K562 (cell line): ENCODE measurements around the gene PRM2. TPM values are rescaled to one million over a fixed set of nuclear protein-coding genes. Genes with fewer than 3 reads are reported as not detected.

Experiments used
- ATAC-seq: fragments of 200-7000 bp; cut with Tn5 transposase; 3 replicates; pipeline ENCODE4 v1.9.1; 2020; ENCODE audit warnings: moderate library complexity
- BruUV-seq: library from RNA; stranded (reverse); fragments of 400-500 nt; replicated peaks from 2 replicates; lab custom pipeline; 2021; lab: Mats Ljungman, UMichigan
- CTCF ChIA-PET: fragments of 300-600 bp; formaldehyde crosslinking; extraction: SDS; loops from one replicate; lab custom pipeline; 2021; ENCODE audit warnings: low intra/inter-chr PET ratio; lab: Yijun Ruan, JAX
- POLR2A ChIA-PET: fragments of 300-600, 350-650 bp; sonication (Branson Sonifier 250); formaldehyde crosslinking; extraction: SDS; loops from one replicate; lab custom pipeline; 2021; ENCODE audit warnings: antibody characterized with exemption, inconsistent platforms; lab: Yijun Ruan, JAX
- DNase-seq, 4 experiments: peaks; one replicate each; pipeline versions ENCODE4 v3.0.0 to v3.0.0-alpha.2; 2011 to 2018; ENCODE audit warnings: low spot score in 3 of 4, mixed read lengths in 3 of 4; ENCODE audit errors: extremely low read depth in 1 of 4
- FAIRE-seq: peaks from 2 replicates; lab custom pipeline; 2011; peaks lifted over from hg19 to GRCh38; lab: Jason Lieb, UNC
- H2AFZ ChIP-seq: 2 replicates; pipeline ENCODE4 v1.6.0; 2011; ENCODE audit warnings: low read depth, low read length, control low read depth, inconsistent platforms
- H3K27ac ChIP-seq: fragments of 200-600 bp; 3 replicates; pipeline ENCODE4 v1.8.0; 2011; ENCODE audit warnings: low read depth, mild to moderate bottlenecking, control low read depth, inconsistent platforms, low read length, moderate library complexity, mixed read lengths; ENCODE audit errors: extremely low read depth
- H3K27me3 ChIP-seq, 2 experiments: fragments of 300-600 bp in 1 of 2; 2 replicates in 1 of 2; 3 replicates in 1 of 2; pipeline versions ENCODE4 v1.6.0 to v1.8.0; 2011; ENCODE audit warnings: inconsistent platforms in 2 of 2, low read length in 2 of 2, mild to moderate bottlenecking in 1 of 2, mixed read lengths in 1 of 2, moderate library complexity in 1 of 2; ENCODE audit not compliant: control insufficient read depth in 2 of 2, insufficient read depth in 2 of 2
- H3K36me3 ChIP-seq: fragments of 300-600 bp; 3 replicates; pipeline ENCODE4 v1.8.0; 2011; ENCODE audit warnings: mild to moderate bottlenecking, low read length, inconsistent platforms; ENCODE audit not compliant: control insufficient read depth, insufficient read depth
- H3K4me1 ChIP-seq, 2 experiments: fragments of 200-600 bp in 1 of 2; replicated peaks in 1 of 2; 2 replicates in 1 of 2; 3 replicates in 1 of 2; pipeline versions ENCODE4 v1.5.1 to v1.8.0; 2011; ENCODE audit warnings: inconsistent platforms in 2 of 2, low read length in 2 of 2, mild to moderate bottlenecking in 1 of 2, mixed read lengths in 1 of 2, moderate library complexity in 1 of 2; ENCODE audit not compliant: control insufficient read depth in 2 of 2, insufficient read depth in 2 of 2
- H3K4me2 ChIP-seq: 2 replicates; pipeline ENCODE4 v1.6.1; 2011; ENCODE audit warnings: low read length, control low read depth, inconsistent platforms, mixed read lengths; ENCODE audit not compliant: insufficient read depth
- H3K4me3 ChIP-seq: fragments of 200-600 bp; sonication (generic), shearing (Covaris generic); 2 replicates; pipeline ENCODE4 v1.5.1; 2016; ENCODE audit warnings: control low read depth, inconsistent platforms
- H3K79me2 ChIP-seq: fragments of 200-600 bp; 3 replicates; pipeline ENCODE4 v1.8.0; 2011; ENCODE audit warnings: low read length, inconsistent platforms; ENCODE audit not compliant: control insufficient read depth, insufficient read depth
- H3K9ac ChIP-seq, 2 experiments: 2 replicates each; pipeline versions ENCODE4 v1.6.0 to v1.6.1; 2011; ENCODE audit warnings: low read depth in 2 of 2, low read length in 2 of 2, control low read depth in 1 of 2, inconsistent platforms in 1 of 2, mild to moderate bottlenecking in 1 of 2, mixed read lengths in 1 of 2; ENCODE audit not compliant: insufficient read depth in 1 of 2
- H3K9me1 ChIP-seq: one replicate; pipeline ENCODE4 v1.6.0; 2011; ENCODE audit warnings: inconsistent platforms, mild to moderate bottlenecking, low read length, moderate library complexity; ENCODE audit not compliant: control insufficient read depth, insufficient read depth
- H3K9me3 ChIP-seq: replicated peaks from 2 replicates; pipeline ENCODE4 v1.5.1; 2011; ENCODE audit warnings: low read depth, low read length, inconsistent platforms; ENCODE audit not compliant: control insufficient read depth, insufficient read depth
- H4K20me1 ChIP-seq: replicated peaks from 2 replicates; pipeline ENCODE4 v1.6.1; 2011; ENCODE audit warnings: low read length, inconsistent platforms, mixed read lengths; ENCODE audit not compliant: control insufficient read depth, insufficient read depth
- BRD9 ChIP-seq: fragments of 450-650 bp; IDR thresholded peaks from 2 replicates; pipeline ENCODE4 v1.6.1; 2018; ENCODE audit warnings: low read depth; ENCODE audit not compliant: partially characterized antibody
- FOXK1 ChIP-seq: sonication (generic); formaldehyde crosslinking; IDR thresholded peaks from 2 replicates; pipeline ENCODE4 v1.8.0; 2022; ENCODE audit warnings: missing genetic modification reagents, mild to moderate bottlenecking, borderline replicate concordance
- PKNOX1 ChIP-seq: fragments of 450-650 bp; IDR thresholded peaks from 2 replicates; pipeline ENCODE4 v1.6.1; 2016
- SRF ChIP-seq, 2 experiments: fragments of 250-450, 450-650 bp in 1 of 2; sonication (Bioruptor Pico) in 1 of 2; sonication (generic) in 1 of 2; formaldehyde crosslinking; IDR thresholded peaks; 2 replicates each; pipeline versions ENCODE4 v1.5.0 to v1.5.1; 2020 to 2022; ENCODE audit warnings: mild to moderate bottlenecking in 1 of 2, missing genetic modification reagents in 1 of 2
- TBL1XR1 ChIP-seq, 2 experiments: IDR thresholded peaks; 2 replicates each; pipeline ENCODE4 v1.6.1; 2012; ENCODE audit warnings: improper control_type of control experiment in 2 of 2, low read length in 2 of 2, mild to moderate bottlenecking in 1 of 2
- WGBS: fragments of 100-300 bp; shearing (Covaris generic); methylation state at CpG from one replicate; pipeline ENCODE4 v1.1.6; 2016; ENCODE audit warnings: low coverage, mixed read lengths; ENCODE audit not compliant: insufficient coverage; ENCODE audit errors: missing lambda C conversion rate; 5-methylcytosine and 5-hydroxymethylcytosine counted together
- in situ Hi-C: fragments of 300-500 bp; cut with MboI; formaldehyde crosslinking; loops from 4 replicates; pipeline ENCODE4 v1.15.0; 2018; ENCODE audit warnings: inconsistent platforms, mixed read lengths
- intact Hi-C: fragments of 100-400 bp; cut with micrococcal nuclease; formaldehyde crosslinking; loops from 2 replicates; pipeline ENCODE4 v1.14.2; 2022
- polyA plus RNA-seq, 8 experiments: library from polyadenylated mRNA; depleted of rRNA in 4 of 8; stranded (reverse) in 5 of 8; unstranded in 3 of 8; fragments of >200 nt; fragmentation: Nextera tagmentation in 2 of 8; fragmentation: Illumina TruSeq in 1 of 8; extraction: Ambion mirVana in 2 of 8; extraction: Trizol in 1 of 8; gene quantifications; 2 replicates each; pipeline versions ENCODE4 v1.2.1 to v1.2.3, GENCODE V29; 2011 to 2014; ENCODE audit warnings: inconsistent platforms in 1 of 8, missing spikeins in 1 of 8
- total RNA-seq, 7 experiments: library from RNA; depleted of rRNA in 6 of 7; stranded (reverse); fragments of >200 nt in 6 of 7; fragmentation: Illumina TruSeq in 2 of 7; extraction: Trizol in 2 of 7; gene quantifications; 2 replicates each; pipeline versions ENCODE4 v1.2.1 to v1.2.3, GENCODE V29; 2011 to 2021; ENCODE audit warnings: low replicate concordance in 1 of 7
- TF ChIP-seq, protein P1 (sequence below): sonication (generic); formaldehyde crosslinking; IDR thresholded peaks from 2 replicates; pipeline ENCODE4 v1.8.0; 2022; ENCODE audit warnings: missing genetic modification reagents, mild to moderate bottlenecking, borderline replicate concordance
- TF ChIP-seq, protein P2 (sequence below): fragments of 450-650 bp; formaldehyde crosslinking; conservative IDR thresholded peaks from 2 replicates; pipeline ENCODE4 v1.4.0; 2022; ENCODE audit warnings: mild to moderate bottlenecking, missing genetic modification characterization
- TF ChIP-seq, protein P3 (sequence below): fragments of 450-650 bp; IDR thresholded peaks from 2 replicates; pipeline ENCODE4 v1.6.1; 2018; ENCODE audit warnings: mild to moderate bottlenecking, low read depth; ENCODE audit not compliant: partially characterized antibody

The PRM2 gene
- total and polyA plus RNA-seq, 9 of the 15 experiments (the other 6 are each of a cell fraction or from before 2014, with no cell fraction given), result not detected

DNA sequence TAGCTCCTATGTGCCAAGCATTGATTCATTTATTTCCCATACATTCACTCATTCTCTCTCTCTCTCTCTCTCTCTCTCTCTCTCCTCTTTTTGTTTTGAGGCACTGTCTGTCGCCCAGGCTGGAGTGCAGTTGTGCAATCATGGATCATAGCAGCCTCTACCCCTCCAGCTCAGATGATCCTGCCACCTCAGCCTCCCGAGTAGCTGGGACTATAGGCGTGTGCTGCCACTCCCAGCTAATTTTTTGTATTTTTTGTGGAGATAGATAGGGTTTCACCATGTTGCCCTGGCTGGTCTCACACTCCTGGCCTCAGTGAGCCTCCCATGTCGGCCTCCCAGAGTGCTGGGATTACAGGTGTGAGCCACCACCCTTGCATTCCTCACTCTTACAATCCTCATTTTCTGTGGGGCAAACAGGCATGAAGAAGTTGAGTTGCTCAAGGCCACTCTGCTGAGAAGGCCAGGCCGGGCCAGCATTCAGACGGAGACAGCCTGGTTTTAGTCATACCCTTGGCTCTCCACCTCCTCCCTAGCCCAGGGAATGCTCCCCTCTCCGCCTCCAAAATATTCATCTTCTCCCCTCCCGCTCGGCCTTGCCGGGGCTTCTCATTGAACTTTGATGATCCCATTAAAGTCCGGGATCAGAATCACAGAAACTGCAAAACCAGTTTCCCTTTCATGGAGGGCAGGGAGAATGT lies 765 bp upstream of the PRM2 start:
- no peak for ATAC-seq
- TF ChIP-seq BRD9 (no peak), PKNOX1 (no peak), SRF (CRISPR knock-in tag; IDR thresholded peaks at IDR 0.05) (no peak), TBL1XR1 (IDR thresholded peaks at IDR 0.05; ENCODE audit: low read length in 2 of 2) (no peak), FOXK1 (no peak)
- TF ChIP-seq, protein P1, sequence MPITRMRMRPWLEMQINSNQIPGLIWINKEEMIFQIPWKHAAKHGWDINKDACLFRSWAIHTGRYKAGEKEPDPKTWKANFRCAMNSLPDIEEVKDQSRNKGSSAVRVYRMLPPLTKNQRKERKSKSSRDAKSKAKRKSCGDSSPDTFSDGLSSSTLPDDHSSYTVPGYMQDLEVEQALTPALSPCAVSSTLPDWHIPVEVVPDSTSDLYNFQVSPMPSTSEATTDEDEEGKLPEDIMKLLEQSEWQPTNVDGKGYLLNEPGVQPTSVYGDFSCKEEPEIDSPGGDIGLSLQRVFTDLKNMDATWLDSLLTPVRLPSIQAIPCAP (CRISPR knock-in tag), result no peak
- TF ChIP-seq, protein P2, sequence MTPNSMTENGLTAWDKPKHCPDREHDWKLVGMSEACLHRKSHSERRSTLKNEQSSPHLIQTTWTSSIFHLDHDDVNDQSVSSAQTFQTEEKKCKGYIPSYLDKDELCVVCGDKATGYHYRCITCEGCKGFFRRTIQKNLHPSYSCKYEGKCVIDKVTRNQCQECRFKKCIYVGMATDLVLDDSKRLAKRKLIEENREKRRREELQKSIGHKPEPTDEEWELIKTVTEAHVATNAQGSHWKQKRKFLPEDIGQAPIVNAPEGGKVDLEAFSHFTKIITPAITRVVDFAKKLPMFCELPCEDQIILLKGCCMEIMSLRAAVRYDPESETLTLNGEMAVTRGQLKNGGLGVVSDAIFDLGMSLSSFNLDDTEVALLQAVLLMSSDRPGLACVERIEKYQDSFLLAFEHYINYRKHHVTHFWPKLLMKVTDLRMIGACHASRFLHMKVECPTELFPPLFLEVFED (CRISPR knock-in tag), result no peak
- TF ChIP-seq, protein P3, sequence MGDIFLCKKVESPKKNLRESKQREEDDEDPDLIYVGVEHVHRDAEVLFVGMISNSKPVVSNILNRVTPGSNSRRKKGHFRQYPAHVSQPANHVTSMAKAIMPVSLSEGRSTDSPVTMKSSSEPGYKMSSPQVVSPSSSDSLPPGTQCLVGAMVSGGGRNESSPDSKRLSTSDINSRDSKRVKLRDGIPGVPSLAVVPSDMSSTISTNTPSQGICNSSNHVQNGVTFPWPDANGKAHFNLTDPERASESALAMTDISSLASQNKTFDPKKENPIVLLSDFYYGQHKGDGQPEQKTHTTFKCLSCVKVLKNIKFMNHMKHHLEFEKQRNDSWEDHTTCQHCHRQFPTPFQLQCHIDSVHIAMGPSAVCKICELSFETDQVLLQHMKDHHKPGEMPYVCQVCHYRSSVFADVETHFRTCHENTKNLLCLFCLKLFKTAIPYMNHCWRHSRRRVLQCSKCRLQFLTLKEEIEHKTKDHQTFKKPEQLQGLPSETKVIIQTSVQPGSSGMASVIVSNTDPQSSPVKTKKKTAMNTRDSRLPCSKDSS, result no peak
- no peak overlapping the region for H2AFZ ChIP-seq
- no peak overlapping the region for H3K9ac ChIP-seq
- no peaks in the 10 kb centered on the region for H3K9me1 ChIP-seq
- no peaks in the 10 kb centered on the region for H3K36me3 ChIP-seq
- CTCF ChIA-PET, result no interaction called here
- H3K4me1 ChIP-seq, result peaks cover 0 to 16% of the 10 kb centered on the region in 2 experiments; a peak in 1 of 5 replicates
- no peak overlapping the region for H3K4me2 ChIP-seq
- no peaks in the 10 kb centered on the region for H3K79me2 ChIP-seq
- no peak for FAIRE-seq
- H3K27me3 ChIP-seq, result peaks cover 30 to 35% of the 10 kb centered on the region in 2 experiments
- H3K9me3 ChIP-seq, result no peaks in the 10 kb centered on the region
- intact Hi-C loops, result no loop called here
- no TSS peak for BruUV-seq
- H3K4me3 ChIP-seq, result no peak overlapping the region
- H4K20me1 ChIP-seq, result 0 out of 2 replicates have a peak, but pooled peaks cover 2% of the 10 kb centered on the region
- H3K27ac ChIP-seq, result no peak overlapping the region
- DNase-seq, result no peak
- in situ Hi-C loops, result no loop called here
- POLR2A ChIA-PET, result interaction anchor here (0.7 to 1.6 kb wide), 3 partner anchors 14 to 20 kb away, joined by 3 to 6 read pairs (median 4); no protein-coding TSS in a partner anchor
- 2% methylated on average over 11 of the region's 11 CpGs for WGBS
